NCI-H82 treated with DMSO at 0.1 percent for 48 hours (cell line): ENCODE measurements around the gene C17orf75.

Source experiments
- DNase-seq: peaks from one replicate; lab custom pipeline; 2025; ENCODE audit not compliant: unreplicated experiment; lab: John Stamatoyannopoulos, UW

C17orf75 gene

DNA sequence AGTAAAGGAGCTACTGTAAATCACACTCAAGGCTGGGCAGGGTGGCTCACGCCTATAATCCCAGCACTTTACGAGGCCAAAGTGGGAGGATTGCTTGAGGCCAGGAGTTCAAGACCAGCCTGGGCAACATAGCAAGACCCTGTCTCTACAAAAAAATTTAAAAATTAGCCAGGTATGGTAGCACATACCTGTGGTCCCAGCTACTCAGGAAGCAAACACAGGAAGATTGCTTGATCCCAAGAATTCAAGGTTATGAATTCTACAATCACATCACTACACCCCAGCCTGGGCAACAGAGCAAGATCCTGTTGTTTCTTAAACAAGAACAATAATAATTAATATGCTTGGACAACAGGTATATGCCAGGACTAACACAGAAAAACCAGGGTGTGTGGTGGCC, 63.2 kb downstream of the C17orf75 start:
- DNase-seq, result no peak
